ENCODE measurements around the gene FDXR.

GRCh38 chr17:74821655-74822334 is 51.0 kb downstream of the FDXR start:
- TF ChIP-seq CTCF (IDR thresholded peaks at IDR 0.05) (no peak), POLR2A (IDR thresholded peaks at IDR 0.05) (no peak)

Data from right lobe of liver (tissue), 4 donors.